Upper lobe of left lung (tissue), 6 donors: Measurements from ENCODE around the gene NUTM2G. TPM values are rescaled to one million over a fixed set of nuclear protein-coding genes. Genes with fewer than 3 reads are reported as not detected.
A peak's percentile ranks its signal among the peaks of the same experiment; 100 is the strongest.
"Not testable (repeated sequence)": the region's sequence is repeated elsewhere in the genome, so short reads cannot be mapped to it uniquely, and the experiment has no call there.

Experiments
- ATAC-seq, 2 donors: fragments of 200-7000 bp; cut with Tn5 transposase; one replicate each; pipeline ENCODE4 v1.9.1; 2022; ENCODE audit warnings: mild to moderate bottlenecking in 2 of 2, moderate library complexity in 2 of 2; ENCODE audit not compliant: low FRiP score in 2 of 2
- DNase-seq, 2 donors: peaks; one replicate each; pipeline ENCODE4 v3.0.0-alpha.2; 2019 to 2020
- H3K27ac ChIP-seq, 4 donors: fragments of 200-600 bp; sonication (generic); one replicate each; pipeline ENCODE4 v1.5.1; 2016 to 2019
- H3K27me3 ChIP-seq, 4 donors: fragments of 200-600 bp; sonication (generic); one replicate each; pipeline ENCODE4 v1.5.1; 2017 to 2019
- H3K36me3 ChIP-seq, 4 donors: fragments of 200-600 bp; sonication (generic); one replicate each; pipeline ENCODE4 v1.5.1; 2016 to 2019
- H3K4me1 ChIP-seq, 4 donors: fragments of 200-600 bp; sonication (generic); one replicate each; pipeline ENCODE4 v1.5.1; 2018 to 2019
- H3K4me3 ChIP-seq, 4 donors: fragments of 200-600 bp; sonication (generic); one replicate each; pipeline ENCODE4 v1.5.1; 2017 to 2019; ENCODE audit warnings: mild to moderate bottlenecking in 2 of 4, moderate library complexity in 1 of 4
- H3K9me3 ChIP-seq, 4 donors: fragments of 200-600 bp; sonication (generic); one replicate each; pipeline ENCODE4 v1.5.1; 2018 to 2019
- EP300 ChIP-seq, 4 donors: sonication (generic); formaldehyde crosslinking; IDR thresholded peaks; one replicate each; pipeline ENCODE4 v1.5.1; 2017; ENCODE audit warnings: antibody characterized with exemption in 4 of 4, control low read depth in 2 of 4
- POLR2A ChIP-seq, 4 donors: fragments of 450-650 bp; IDR thresholded peaks; one replicate each; pipeline ENCODE4 v1.5.1; 2016 to 2017; ENCODE audit warnings: antibody characterized with exemption in 4 of 4, mild to moderate bottlenecking in 2 of 4
- POLR2AphosphoS5 ChIP-seq, 2 donors: sonication (generic); formaldehyde crosslinking; IDR thresholded peaks; one replicate each; pipeline ENCODE4 v1.5.1; 2017; ENCODE audit warnings: antibody characterized with exemption in 2 of 2
- WGBS, 2 donors: methylation state at CpG; one replicate each; pipeline ENCODE4 v1.1.5; 2017 to 2018; 5-methylcytosine and 5-hydroxymethylcytosine counted together
- total RNA-seq, 6 donors: library from RNA; depleted of rRNA in 4 of 6; stranded (reverse); fragments of >200 nt in 4 of 6; gene quantifications; one replicate each; pipeline versions ENCODE4 v1.1.0 to v1.2.1, GENCODE V29; 2016 to 2021
- TF ChIP-seq, protein P1 (sequence below), 6 experiments: fragments of 450-650 bp in 4 of 6; fragments of 200-600 bp in 2 of 6; sonication (generic) in 2 of 6; IDR thresholded peaks; one replicate each; pipeline ENCODE4 v1.5.1; 2016 to 2019; ENCODE audit warnings: antibody characterized with exemption in 6 of 6
- donor health status: DM: no; HTN: no; CAD: no; lungs with moderate emphysema.
- donor health status: DM: no; HTN: yes; CAD: no; lungs with severe emphysema.

The NUTM2G gene
- total RNA-seq, 6 donors from 2014 or later = not detected

- Histone ChIP-seq H3K4me3 (no peak overlapping the region), H3K36me3 (peaks cover 0 to 30% (median 4%) of the 10 kb centered on the region in 4 donors), H3K27me3 (no peaks in the 10 kb centered on the region), H3K27ac (no peak overlapping the region), H3K9me3 (no peaks in the 10 kb centered on the region), H3K4me1 (no peaks in the 10 kb centered on the region)
- ATAC-seq (no peak), DNase-seq (no peak)
- TF ChIP-seq, protein P1, sequence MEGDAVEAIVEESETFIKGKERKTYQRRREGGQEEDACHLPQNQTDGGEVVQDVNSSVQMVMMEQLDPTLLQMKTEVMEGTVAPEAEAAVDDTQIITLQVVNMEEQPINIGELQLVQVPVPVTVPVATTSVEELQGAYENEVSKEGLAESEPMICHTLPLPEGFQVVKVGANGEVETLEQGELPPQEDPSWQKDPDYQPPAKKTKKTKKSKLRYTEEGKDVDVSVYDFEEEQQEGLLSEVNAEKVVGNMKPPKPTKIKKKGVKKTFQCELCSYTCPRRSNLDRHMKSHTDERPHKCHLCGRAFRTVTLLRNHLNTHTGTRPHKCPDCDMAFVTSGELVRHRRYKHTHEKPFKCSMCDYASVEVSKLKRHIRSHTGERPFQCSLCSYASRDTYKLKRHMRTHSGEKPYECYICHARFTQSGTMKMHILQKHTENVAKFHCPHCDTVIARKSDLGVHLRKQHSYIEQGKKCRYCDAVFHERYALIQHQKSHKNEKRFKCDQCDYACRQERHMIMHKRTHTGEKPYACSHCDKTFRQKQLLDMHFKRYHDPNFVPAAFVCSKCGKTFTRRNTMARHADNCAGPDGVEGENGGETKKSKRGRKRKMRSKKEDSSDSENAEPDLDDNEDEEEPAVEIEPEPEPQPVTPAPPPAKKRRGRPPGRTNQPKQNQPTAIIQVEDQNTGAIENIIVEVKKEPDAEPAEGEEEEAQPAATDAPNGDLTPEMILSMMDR (IDR thresholded peaks at IDR 0.05) = no peak
- TF ChIP-seq EP300 (IDR thresholded peaks at IDR 0.05) = no peak
- no peak for TF ChIP-seq POLR2A (IDR thresholded peaks at IDR 0.05)
- no peak for TF ChIP-seq POLR2AphosphoS5 (IDR thresholded peaks at IDR 0.05)
- 95 to 97% methylated on average over 7 of the region's 7 CpGs for WGBS, 2 donors
These were observed 36.5 kb upstream of the NUTM2G start for GRCh38 chr9:96892131-96892530.

GRCh38 chr9:96900010-96900409 is 28.6 kb upstream of the NUTM2G start:
- H3K27ac ChIP-seq, H3K9me3 ChIP-seq, DNase-seq, H3K4me1 ChIP-seq, H3K27me3 ChIP-seq, H3K4me3 ChIP-seq: not testable (repeated sequence)
- H3K36me3 ChIP-seq = peaks cover 0 to 20% (median 4%) of the 10 kb centered on the region in 4 donors
- 57 to 85% methylated on average over 1 of the region's 2 CpGs for WGBS, 2 donors
- ATAC-seq = peak in 1 of 2 donors; percentile 31

GRCh38 chr9:96904947-96905722 is 23.5 kb upstream of the NUTM2G start:
- not testable (repeated sequence) for H3K27me3 ChIP-seq, H3K4me1 ChIP-seq, H3K9me3 ChIP-seq, H3K36me3 ChIP-seq, H3K27ac ChIP-seq, H3K4me3 ChIP-seq, DNase-seq, ATAC-seq
- WGBS, 2 donors = 60% methylated on average over 2 of the region's 5 CpGs; no CpG with 5 or more reads in 1 of the 2 donors

DNA sequence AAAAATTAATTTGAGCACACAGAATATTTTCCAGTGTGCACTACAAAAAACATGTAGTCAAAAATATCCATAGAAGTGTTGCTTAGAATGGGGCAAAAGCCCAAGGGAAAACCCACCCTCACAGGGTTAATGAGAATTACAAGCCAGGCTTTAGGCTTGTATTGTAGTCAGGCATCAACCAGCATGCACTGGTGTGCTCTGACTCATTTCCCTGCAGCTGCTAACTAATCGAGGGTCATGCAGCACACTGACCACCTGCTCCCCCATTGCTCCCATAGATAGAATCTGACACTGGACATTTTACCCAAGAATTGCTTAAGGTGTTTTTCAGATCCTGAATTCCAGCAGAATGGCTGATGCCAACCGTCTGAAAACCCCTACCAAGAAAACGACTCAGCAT is 20.2 kb upstream of the NUTM2G start:
- H3K9me3 ChIP-seq, H3K4me3 ChIP-seq, H3K27me3 ChIP-seq, H3K36me3 ChIP-seq, ATAC-seq, H3K27ac ChIP-seq, H3K4me1 ChIP-seq, DNase-seq: not testable (repeated sequence)
- WGBS, 2 donors = no CpG with 5 or more reads among the region's 3 CpGs

- H3K9me3 ChIP-seq, H3K4me1 ChIP-seq, H3K27me3 ChIP-seq, H3K27ac ChIP-seq, H3K36me3 ChIP-seq, DNase-seq, ATAC-seq, H3K4me3 ChIP-seq: not testable (repeated sequence)
- WGBS, 2 donors = 50 to 81% methylated on average over 1 to 2 of the region's 2 CpGs
These were observed 13.1 kb upstream of the NUTM2G start for GRCh38 chr9:96915539-96915938.

GRCh38 chr9:96916531-96916930 is 12.1 kb upstream of the NUTM2G start:
- H3K27me3 ChIP-seq, DNase-seq, H3K9me3 ChIP-seq, H3K4me3 ChIP-seq, H3K27ac ChIP-seq, H3K36me3 ChIP-seq, H3K4me1 ChIP-seq: not testable (repeated sequence)
- WGBS, 2 donors = 87 to 97% methylated on average over 5 of the region's 6 CpGs
- peak in 1 of 2 donors; percentile 40 for ATAC-seq

DNA sequence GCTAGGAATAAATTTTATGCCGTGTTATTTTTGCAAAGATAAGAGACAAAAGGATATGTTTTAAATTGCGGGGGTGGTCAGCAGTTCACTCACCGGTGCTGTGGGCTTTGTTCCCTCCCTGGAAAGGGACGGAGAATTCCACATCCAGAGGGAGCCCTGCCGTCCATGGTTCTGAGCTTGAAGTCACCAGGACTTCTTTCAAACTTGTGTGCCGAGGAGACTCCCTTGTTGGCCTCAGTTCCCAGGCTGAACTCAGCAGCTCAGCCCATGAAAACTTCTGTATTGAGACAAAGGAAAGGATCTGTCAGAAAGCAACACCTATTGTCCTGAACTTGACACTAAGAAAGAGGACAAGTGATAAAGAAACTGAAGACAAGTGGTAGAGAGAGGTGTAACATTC is 10.1 kb upstream of the NUTM2G start:
- DNase-seq, H3K9me3 ChIP-seq, H3K36me3 ChIP-seq, ATAC-seq, H3K27me3 ChIP-seq, H3K4me1 ChIP-seq, H3K27ac ChIP-seq, H3K4me3 ChIP-seq: not testable (repeated sequence)
- WGBS, 2 donors = 87% methylated on average over 5 of the region's 6 CpGs; no CpG with 5 or more reads in 1 of the 2 donors

- not testable (repeated sequence) for H3K4me3 ChIP-seq, DNase-seq, H3K27ac ChIP-seq, ATAC-seq, H3K27me3 ChIP-seq, H3K4me1 ChIP-seq, H3K9me3 ChIP-seq, H3K36me3 ChIP-seq
- 96 to 97% methylated on average over 4 of the region's 4 CpGs for WGBS, 2 donors
These were observed 7.8 kb upstream of the NUTM2G start for GRCh38 chr9:96920803-96921202.

- not testable (repeated sequence) for H3K4me1 ChIP-seq, H3K4me3 ChIP-seq, DNase-seq, H3K27me3 ChIP-seq, ATAC-seq, H3K36me3 ChIP-seq, H3K27ac ChIP-seq, H3K9me3 ChIP-seq
- 84 to 88% methylated on average over 4 to 5 of the region's 5 CpGs for WGBS, 2 donors
These were observed 3.1 kb upstream of the NUTM2G start for GRCh38 chr9:96925587-96925986.

DNA sequence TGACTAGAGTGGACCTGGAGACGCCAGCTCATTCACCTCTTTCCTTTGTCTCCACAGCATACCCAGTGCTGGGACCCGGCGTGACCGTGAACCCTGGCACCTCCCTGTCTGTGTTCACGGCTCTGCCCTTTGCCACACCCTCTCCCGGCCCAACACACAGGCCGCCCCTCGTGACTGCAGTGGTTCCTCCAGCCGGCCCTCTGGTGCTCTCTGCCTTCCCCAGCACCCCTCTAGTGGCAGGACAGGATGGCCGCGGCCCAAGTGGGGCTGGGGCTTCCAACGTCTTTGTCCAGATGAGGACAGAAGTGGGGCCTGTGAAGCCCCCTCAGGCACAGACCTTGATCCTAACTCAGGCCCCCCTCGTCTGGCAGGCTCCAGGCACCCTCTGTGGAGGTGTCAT is 3.0 kb downstream of the NUTM2G start:
- not testable (repeated sequence) for H3K27ac ChIP-seq, ATAC-seq, H3K9me3 ChIP-seq, H3K4me1 ChIP-seq, H3K4me3 ChIP-seq, H3K27me3 ChIP-seq, H3K36me3 ChIP-seq
- peak in 1 of 2 donors; percentile 62 for DNase-seq
- whole genome bisulfite sequencing, 2 donors = 71% methylated on average over 6 of the region's 13 CpGs; no CpG with 5 or more reads in 1 of the 2 donors

DNA sequence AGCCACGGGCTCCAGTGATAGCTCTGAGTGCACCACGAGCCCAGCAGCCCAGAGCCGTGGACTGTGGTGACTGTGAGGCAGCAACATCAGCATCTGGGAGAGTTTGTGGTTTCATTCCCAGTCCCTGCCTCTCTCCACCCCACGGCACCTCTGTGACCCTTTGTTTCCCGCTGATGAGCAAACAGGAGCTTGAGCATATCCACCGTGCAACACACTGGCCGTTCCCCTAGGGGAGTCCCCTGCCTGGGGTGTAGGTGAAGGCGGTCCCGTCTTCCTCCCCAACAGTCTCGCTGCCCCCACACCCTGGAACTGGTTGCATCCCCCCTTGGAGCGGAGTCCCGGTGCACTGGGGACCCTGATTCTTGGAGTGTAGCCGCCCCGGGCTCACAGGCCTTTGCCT is 5.5 kb downstream of the NUTM2G start:
- H3K9me3 ChIP-seq, ATAC-seq: not testable (repeated sequence)
- WGBS, 2 donors = no CpG with 5 or more reads among the region's 14 CpGs

GRCh38 chr9:96934706-96935105 is 6.1 kb downstream of the NUTM2G start:
- not testable (repeated sequence) for H3K36me3 ChIP-seq, H3K27me3 ChIP-seq, H3K4me1 ChIP-seq, H3K9me3 ChIP-seq, ATAC-seq, H3K27ac ChIP-seq, H3K4me3 ChIP-seq, DNase-seq
- WGBS, 2 donors = no CpG with 5 or more reads among the region's 5 CpGs

More for the DNA sequence above, 5.5 kb downstream of the NUTM2G start:
- peak in 1 of 2 donors; percentile 13 for DNase-seq
- H3K4me3 ChIP-seq, H3K27ac ChIP-seq, H3K4me1 ChIP-seq, H3K27me3 ChIP-seq, H3K36me3 ChIP-seq: not testable (repeated sequence)
